GM12891 (cell line): ENCODE measurements around the gene RNF213.

Source experiments
- DNase-seq: peaks from one replicate; pipeline ENCODE4 v3.0.0; 2011; ENCODE audit warnings: low spot score; ENCODE audit not compliant: insufficient read length
- FAIRE-seq: peaks from 2 replicates; lab custom pipeline; 2011; peaks lifted over from hg19 to GRCh38; lab: Jason Lieb, UNC
- PAX5 ChIP-seq: IDR thresholded peaks from 2 replicates; pipeline ENCODE4 v1.6.1; 2011; ENCODE audit warnings: low read length, moderate library complexity, mild to moderate bottlenecking; ENCODE audit not compliant: insufficient read depth, severe bottlenecking
- POLR2A ChIP-seq: IDR thresholded peaks from 2 replicates; pipeline ENCODE4 v1.6.1; 2011; ENCODE audit warnings: low read depth, low read length, control low read depth
- POLR2AphosphoS5 ChIP-seq: IDR thresholded peaks from 2 replicates; pipeline ENCODE4 v1.6.1; 2011; ENCODE audit warnings: low read depth, low read length, control low read depth
- POU2F2 ChIP-seq: IDR thresholded peaks from 2 replicates; pipeline ENCODE4 v1.6.1; 2011; ENCODE audit warnings: low read depth, mild to moderate bottlenecking, control low read depth, low read length, moderate library complexity
- SPI1 ChIP-seq: IDR thresholded peaks from 2 replicates; pipeline ENCODE4 v1.6.1; 2011; ENCODE audit warnings: low read depth, low read length, control low read depth
- TAF1 ChIP-seq: IDR thresholded peaks from 2 replicates; pipeline ENCODE4 v1.6.1; 2011; ENCODE audit warnings: low read depth, low read length, control low read depth

Gene RNF213

DNA sequence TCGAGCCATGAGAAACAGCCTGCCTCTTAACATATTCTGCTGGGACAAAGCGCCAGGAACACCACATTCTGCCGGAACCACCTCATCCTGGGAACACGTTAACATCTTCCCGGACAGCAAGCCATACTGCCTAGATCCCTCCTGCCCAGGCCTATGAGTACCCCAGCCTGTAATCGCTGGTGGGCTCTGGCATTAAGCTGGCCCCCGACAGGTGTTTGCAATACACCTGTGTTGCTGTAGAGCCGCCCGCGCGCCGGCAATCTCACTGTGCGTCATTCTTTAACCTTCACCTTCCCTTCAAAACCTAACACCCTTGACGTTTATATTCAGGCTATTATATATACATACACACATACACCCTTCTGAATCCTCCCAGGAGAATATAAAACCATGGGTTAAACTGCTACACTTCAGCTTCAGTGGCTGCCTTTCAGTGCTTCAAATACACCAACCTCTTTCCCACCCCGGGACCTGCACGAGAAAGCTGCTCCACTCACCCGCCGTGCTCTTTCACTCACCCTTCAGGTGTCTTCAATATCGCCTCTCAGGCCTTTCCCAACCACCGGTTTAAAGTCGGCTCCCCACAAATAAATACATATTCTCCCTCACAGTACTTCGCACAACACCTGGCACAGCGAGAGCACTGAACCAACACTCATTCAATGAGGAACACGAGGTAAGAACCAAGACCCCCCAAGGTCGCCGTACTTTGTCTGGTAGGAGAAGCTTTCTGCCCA is 153.3 kb downstream of the RNF213 start:
- TF ChIP-seq POU2F2 (no peak), SPI1 (no peak), POLR2A (no peak)
- FAIRE-seq, result no peak
- DNase-seq, result no peak

DNA sequence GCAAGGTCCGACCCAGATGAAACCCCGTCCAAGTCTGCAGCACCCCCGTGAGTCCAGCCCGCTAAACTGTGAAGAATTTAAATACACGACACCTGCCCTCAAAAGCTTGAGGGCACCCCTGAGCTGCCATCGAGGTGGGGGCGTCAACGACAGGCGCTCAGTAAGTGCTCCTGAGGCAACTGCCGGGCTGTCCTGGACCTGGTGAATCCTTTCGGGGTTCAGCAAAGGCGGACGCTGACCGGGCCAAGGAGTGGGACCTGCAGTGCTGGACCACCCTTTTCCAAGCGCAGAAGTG is 153.8 kb downstream of the RNF213 start:
- DNase-seq (no peak), FAIRE-seq (no peak)
- TF ChIP-seq TAF1 (no peak), SPI1 (no peak), PAX5 (no peak), POLR2A (no peak), POU2F2 (no peak), POLR2AphosphoS5 (no peak)

DNA sequence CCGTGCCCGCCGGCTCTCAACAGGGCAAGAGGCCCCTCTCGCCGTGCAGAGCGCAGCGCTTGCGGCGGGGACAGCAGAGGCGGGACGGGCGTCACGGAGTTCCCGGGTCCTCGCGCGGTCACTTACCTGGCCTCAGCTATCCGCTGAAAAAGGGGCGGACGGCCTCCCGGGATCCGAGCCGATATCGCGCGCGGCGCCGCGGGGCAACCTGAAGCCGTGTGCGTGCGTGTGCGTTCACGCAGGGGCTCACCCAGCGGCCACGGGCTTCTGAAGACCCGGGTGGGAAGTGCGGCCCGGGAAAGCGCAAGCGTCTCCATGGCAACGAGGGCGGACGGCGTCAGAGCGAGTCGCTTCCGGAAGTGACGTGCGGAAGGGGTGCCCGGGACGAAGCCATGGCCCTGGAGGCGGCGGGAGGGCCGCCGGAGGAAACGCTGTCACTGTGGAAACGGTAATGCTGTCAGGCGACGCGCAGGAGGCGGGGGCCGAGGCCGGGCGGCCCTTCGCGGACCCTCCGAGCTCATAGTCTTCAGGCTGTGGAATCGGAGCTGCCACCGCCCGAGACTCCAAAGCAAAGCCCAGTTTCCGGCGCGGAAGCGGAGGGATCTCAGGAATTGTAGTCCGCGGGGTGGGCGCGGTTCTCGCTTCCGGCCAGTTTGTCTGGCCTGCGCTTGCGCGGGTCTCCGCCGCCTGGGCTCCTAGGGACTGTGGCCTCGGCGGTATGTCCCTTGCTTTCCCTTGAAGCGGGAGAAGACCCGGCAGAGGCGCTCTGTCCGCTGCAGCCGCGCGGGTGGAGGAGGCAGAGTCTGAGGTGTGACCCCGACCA is 154.4 kb downstream of the RNF213 start, which contains the start of gene ENDOV:
Gene ENDOV (plus strand): TSS at position 365 of the 823 bp plus-strand sequence. CDS start 28 bp downstream, at position 393.
- DNase-seq (peak; percentile 100), FAIRE-seq (peak; percentile 97)
- TF ChIP-seq POU2F2, result peak; percentile 71; the same call in 1 of the 2 replicates
- peak; percentile 60; the same call in 1 of the 2 replicates for TF ChIP-seq TAF1
- peak; percentile 57; the same call in 1 of the 2 replicates for TF ChIP-seq SPI1
- peak; percentile 80 for TF ChIP-seq POLR2A
- no peak for TF ChIP-seq PAX5
- TF ChIP-seq POLR2AphosphoS5, result peak; percentile 76

DNA sequence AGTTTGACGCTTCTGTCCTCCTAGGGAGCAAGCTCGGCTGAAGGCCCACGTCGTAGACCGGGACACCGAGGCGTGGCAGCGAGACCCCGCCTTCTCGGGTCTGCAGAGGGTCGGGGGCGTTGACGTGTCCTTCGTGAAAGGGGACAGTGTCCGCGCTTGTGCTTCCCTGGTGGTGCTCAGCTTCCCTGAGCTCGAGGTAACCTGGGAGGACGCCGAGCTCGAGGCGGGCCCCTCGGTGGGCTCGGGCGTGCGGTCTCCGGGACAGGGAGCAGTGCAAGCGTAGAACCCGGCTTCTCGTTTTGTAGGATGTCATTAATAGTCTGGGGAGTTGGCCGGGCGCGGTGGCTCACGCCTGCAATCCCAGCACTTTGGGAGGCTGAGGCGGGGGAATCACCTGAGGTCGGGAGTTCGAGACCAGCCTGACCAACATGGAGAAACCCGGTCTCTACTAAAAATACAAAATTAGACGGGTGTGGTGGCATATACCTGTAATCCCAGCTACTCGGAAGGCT is 155.0 kb downstream of the RNF213 start:
- DNase-seq (no peak), FAIRE-seq (no peak)
- no peak for TF ChIP-seq POLR2AphosphoS5
- no peak for TF ChIP-seq POU2F2
- no peak for TF ChIP-seq POLR2A
- TF ChIP-seq PAX5, result no peak
- TF ChIP-seq TAF1, result no peak
- TF ChIP-seq SPI1, result no peak

DNA sequence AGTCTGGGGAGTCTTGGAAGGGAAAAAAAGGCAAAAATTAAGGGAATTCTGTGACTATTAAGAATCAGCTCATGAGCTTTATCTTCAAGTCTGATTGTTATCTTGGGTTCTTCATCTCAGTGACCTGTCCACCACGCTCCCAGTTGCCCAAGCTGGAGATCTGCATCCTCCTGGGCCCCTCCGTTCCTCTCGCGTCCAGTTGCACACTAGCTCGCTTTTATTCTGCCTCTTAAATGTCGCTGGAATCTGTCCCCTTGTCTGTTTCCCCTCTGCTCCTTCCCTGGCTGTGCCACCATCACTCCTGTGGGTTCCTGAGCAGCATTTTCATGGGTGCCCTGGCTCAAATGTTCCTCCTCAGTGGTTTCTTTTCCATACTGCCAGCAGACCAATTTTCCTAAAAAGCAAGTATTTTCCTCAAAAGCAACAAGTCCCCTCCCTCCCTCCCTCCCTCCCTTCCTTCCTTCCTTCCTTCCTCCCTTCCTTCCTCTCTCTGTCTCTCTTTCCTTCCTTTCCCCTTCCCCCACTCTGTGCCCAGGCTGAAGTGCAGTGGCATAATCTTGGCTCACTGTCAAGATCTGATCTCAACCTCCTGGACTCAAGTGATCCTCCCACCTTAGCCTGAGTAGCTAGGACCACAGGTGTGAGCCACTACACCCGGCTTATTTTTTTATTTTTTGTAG is 155.7 kb downstream of the RNF213 start:
- DNase-seq, result no peak
- TF ChIP-seq PAX5, result no peak
- TF ChIP-seq SPI1, result no peak
- no peak for TF ChIP-seq POLR2A
- TF ChIP-seq POLR2AphosphoS5, result no peak
- no peak for FAIRE-seq

DNA sequence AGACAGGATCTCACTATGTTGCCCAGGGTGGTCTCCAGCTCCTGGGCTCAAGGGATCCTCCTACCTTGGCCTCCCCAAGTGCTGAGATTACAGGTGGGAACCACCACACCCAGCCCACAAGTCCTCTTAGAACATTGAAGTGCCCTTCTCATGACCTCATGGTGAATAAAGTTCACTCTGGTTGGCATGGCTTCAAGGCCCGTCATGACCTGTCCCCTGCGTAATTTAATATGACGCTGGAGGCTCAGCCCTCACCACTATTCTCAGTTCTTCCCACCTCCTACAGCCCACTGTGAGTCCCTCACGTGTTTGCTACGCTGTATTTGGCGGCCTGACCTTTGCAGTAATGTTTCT is 156.3 kb downstream of the RNF213 start:
- TF ChIP-seq POU2F2 (no peak), POLR2A (no peak), TAF1 (no peak)
- DNase-seq, result no peak
- no peak for FAIRE-seq

DNA sequence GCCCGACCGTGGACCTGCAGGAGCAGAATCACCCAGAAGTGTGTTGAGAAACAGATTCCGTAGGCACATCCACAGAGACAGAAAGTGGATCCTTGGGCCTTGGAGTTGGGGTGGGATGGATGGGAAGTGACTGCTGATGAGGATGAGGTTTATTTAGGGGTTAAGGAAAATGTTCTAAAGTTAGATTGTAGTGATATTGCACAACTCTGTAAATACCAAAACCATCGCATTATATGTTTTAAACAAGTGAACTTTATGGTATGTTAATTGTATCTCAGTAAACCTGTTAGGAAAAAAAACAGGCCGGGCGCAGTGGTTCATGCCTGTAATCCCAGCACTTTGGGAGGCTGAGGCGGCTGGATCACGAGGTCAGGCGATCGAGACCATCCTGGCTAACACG is 157.9 kb downstream of the RNF213 start:
- no peak for FAIRE-seq

DNA sequence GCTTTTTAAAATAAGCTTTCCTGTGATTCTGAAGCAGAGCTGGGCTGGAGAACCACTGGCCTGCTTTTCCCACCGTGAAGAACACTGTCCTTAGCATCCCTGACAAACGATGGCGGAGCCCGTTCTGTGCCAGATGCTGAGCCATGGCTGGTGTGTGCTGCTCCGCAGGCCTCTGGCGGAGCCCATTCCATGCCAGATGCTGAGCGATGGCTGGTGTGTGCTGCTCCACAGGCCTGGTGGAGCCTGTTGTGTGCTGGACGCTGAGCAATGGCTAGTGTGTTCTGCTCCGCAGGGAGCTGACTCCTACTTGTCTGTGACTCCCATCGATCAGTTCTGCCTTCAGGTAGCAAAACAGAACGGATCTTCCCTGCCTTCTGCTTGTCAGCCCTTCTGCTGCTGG is 158.6 kb downstream of the RNF213 start:
- no peak for FAIRE-seq
- no peak for TF ChIP-seq POU2F2
- DNase-seq, result no peak

More for the DNA sequence above, 157.9 kb downstream of the RNF213 start:
- TF ChIP-seq POLR2A (no peak), PAX5 (no peak), POU2F2 (no peak), SPI1 (no peak)
- no peak for DNase-seq

DNA sequence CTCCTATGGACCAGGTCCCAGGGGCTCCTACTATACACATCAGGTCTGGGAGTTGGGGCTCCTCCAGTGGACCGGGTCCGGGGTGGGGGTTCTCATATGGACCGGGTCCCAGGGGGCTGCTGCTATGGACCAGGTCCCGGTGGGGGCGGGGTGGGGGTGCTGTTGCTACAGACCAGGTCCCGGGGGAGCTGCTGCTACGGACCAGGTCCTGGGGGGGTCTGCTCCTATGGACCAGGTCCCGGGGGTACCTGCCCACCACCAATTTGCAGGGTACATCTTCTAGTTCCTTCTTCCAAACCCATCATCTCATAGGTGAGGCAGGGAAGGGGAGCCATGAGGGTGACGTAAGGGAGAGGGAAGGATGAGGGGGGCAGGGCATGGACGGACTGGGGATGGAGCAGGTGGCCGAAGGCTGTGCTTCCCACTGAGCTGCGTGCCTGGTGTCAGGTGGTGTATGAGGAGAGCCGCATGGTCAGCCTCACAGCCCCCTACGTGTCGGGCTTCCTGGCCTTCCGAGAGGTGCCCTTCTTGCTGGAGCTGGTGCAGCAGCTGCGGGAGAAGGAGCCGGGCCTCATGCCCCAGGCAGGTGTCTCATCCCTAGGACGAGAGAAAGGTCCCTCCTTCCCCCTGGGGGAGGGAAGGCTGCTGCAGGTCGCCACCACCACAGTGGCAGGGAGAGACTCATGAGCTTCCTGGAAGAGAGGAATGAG is 160.9 kb downstream of the RNF213 start:
- DNase-seq (peak; percentile 7), FAIRE-seq (no peak)
- no peak for TF ChIP-seq TAF1
- no peak for TF ChIP-seq POLR2A
- no peak for TF ChIP-seq SPI1
- TF ChIP-seq POU2F2, result no peak
- no peak for TF ChIP-seq PAX5
- TF ChIP-seq POLR2AphosphoS5, result no peak

DNA sequence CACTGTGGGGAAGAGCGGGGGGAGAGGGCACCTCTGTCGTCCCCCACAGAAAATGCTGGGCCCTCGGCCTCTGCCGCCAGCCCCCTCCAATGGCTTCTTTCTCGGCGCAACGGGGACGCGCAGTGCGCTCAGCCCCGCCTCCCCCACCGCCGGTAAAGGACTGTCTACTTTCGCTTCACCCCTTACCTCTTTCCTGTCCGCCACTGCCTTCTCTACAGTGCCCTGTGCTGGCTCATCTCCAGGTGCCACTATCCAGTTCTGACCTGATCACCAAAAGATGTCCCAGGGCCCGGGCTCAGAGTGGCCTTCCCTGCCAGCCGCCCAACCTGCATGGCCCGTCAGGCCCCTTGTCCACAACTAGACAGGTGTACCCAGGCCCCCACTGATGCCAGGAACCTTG is 161.6 kb downstream of the RNF213 start:
- DNase-seq (peak; percentile 5), FAIRE-seq (no peak)
- TF ChIP-seq SPI1 (no peak), TAF1 (no peak), POLR2A (no peak), POLR2AphosphoS5 (no peak), PAX5 (no peak), POU2F2 (no peak)
